Ishikawa (cell line): Measurements from ENCODE around the gene LMO3.

Experiments used
- CEBPB ChIP-seq: IDR thresholded peaks from 2 replicates; pipeline ENCODE4 v1.6.1; 2012
- EGR1 ChIP-seq: IDR thresholded peaks from 2 replicates; pipeline ENCODE4 v1.6.1; 2012
- EP300 ChIP-seq: IDR thresholded peaks from 2 replicates; pipeline ENCODE4 v1.6.1; 2012; ENCODE audit warnings: borderline replicate concordance
- RAD21 ChIP-seq: IDR thresholded peaks from 2 replicates; pipeline ENCODE4 v1.6.1; 2012; ENCODE audit warnings: low read depth
- TAF1 ChIP-seq: IDR thresholded peaks from 2 replicates; pipeline ENCODE4 v1.6.1; 2012; ENCODE audit warnings: low read depth, mild to moderate bottlenecking
- YY1 ChIP-seq: IDR thresholded peaks from 2 replicates; pipeline ENCODE4 v1.6.1; 2012; ENCODE audit warnings: low read depth
- ZBTB7A ChIP-seq: IDR thresholded peaks from 2 replicates; pipeline ENCODE4 v1.6.1; 2012; ENCODE audit warnings: low read depth

DNA sequence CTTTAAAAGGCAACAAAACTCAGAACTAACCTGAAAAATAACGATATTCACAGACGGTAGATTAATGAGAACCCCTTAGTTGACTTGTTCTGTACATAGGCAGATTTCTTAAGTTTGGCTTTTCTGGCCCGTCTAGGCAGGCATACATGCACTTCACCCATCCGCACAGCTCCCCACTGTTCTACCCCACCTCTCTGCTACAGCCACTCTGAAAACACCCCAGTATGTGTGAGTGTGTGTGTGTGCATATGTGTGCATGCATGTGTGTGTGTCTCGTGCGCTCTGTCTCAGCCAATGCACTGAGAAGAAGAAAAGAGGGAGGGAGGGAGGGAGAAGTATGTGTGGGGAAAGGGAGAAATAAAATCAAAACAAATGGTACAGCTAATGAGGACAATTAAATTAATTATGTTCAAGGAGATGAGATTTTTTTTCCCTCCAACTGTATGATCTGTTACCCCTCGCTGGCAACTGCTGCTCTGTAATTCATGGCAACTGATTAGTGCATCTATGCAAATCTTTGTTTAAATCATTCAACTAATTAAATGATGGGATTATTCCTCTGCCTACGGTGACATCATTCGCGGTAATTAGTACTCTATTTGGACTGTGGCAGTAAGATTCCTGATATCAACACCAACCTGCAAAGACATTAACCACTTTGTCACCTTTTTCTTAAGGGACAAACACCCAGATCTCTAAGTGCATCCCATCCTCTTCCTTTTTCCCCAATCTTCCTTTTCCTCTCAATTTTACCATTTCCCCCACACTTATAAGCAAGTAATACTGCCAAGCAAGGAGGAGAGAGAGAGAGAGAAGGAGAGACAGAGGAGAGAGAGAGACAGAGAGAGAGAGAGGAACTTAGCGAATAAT is 2.2 kb upstream of the LMO3 start:
- TF ChIP-seq RAD21 (no peak), TAF1 (no peak), CEBPB (no peak), ZBTB7A (no peak), YY1 (no peak), EGR1 (no peak), EP300 (no peak)
